ENCODE data around the gene PUM1.
"Not testable (repeated sequence)": the region's sequence is repeated elsewhere in the genome, so short reads cannot be mapped to it uniquely, and the experiment has no call there.

GRCh38 chr1:31047507-31047906, 18.0 kb downstream of the PUM1 start:
- TF ChIP-seq, protein P1, sequence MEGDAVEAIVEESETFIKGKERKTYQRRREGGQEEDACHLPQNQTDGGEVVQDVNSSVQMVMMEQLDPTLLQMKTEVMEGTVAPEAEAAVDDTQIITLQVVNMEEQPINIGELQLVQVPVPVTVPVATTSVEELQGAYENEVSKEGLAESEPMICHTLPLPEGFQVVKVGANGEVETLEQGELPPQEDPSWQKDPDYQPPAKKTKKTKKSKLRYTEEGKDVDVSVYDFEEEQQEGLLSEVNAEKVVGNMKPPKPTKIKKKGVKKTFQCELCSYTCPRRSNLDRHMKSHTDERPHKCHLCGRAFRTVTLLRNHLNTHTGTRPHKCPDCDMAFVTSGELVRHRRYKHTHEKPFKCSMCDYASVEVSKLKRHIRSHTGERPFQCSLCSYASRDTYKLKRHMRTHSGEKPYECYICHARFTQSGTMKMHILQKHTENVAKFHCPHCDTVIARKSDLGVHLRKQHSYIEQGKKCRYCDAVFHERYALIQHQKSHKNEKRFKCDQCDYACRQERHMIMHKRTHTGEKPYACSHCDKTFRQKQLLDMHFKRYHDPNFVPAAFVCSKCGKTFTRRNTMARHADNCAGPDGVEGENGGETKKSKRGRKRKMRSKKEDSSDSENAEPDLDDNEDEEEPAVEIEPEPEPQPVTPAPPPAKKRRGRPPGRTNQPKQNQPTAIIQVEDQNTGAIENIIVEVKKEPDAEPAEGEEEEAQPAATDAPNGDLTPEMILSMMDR (IDR thresholded peaks at IDR 0.05), result not testable (repeated sequence)
- TF ChIP-seq POLR2A (IDR thresholded peaks at IDR 0.05), result not testable (repeated sequence)

Data from lower leg skin (tissue), 3 donors.